Adipose tissue (tissue), 3 donors: ENCODE data around the gene CARD18. TPM values are rescaled to one million over a fixed set of nuclear protein-coding genes. Genes with fewer than 3 reads are reported as not detected.

Source experiments
- H3K27ac ChIP-seq: one replicate; pipeline ENCODE4 v1.5.1; 2013; ENCODE audit warnings: low read depth, low read length
- WGBS, 3 donors: extraction: QIAGEN DNeasy Blood & Tissue Kit; methylation state at CpG; one replicate each; pipeline ENCODE4 v1.1.7; 2013; 5-methylcytosine and 5-hydroxymethylcytosine counted together
- polyA plus RNA-seq, 3 donors: library from polyadenylated mRNA; stranded (reverse); fragments of 200-250 nt; gene quantifications; one replicate each; pipeline ENCODE4 v1.2.3, GENCODE V29; 2013
- donor health status: healthy with polysubstance abuse.
- donor health status: Bipolar disorder and iron deficiency.
- donor health status: healthy.

Gene CARD18
- not detected for polyA plus RNA-seq

GRCh38 chr11:105139669-105140068 lies at the start of gene CARD18:
CARD18 (minus strand) TSS chr11:105139769; CDS start chr11:105139726, 43 bp downstream.
- H3K27ac ChIP-seq, result no peak within 1 kb of the TSS
- WGBS, 3 donors, result 82 to 93% (median 84%) methylated on average over 2 of the region's 2 CpGs

- no peak overlapping the region for H3K27ac ChIP-seq
- WGBS, 3 donors, result 77 to 94% (median 87%) methylated on average over 1 of the region's 1 CpG
These were observed 44.4 kb upstream of the CARD18 start for GRCh38 chr11:105183987-105184386.

- H3K27ac ChIP-seq, result no peak overlapping the region
- 46 to 66% (median 51%) methylated on average over 3 of the region's 3 CpGs for WGBS, 3 donors
These were observed 43.9 kb upstream of the CARD18 start for GRCh38 chr11:105183426-105183825.

GRCh38 chr11:105181521-105181920 lies 42.0 kb upstream of the CARD18 start:
- no peak overlapping the region for H3K27ac ChIP-seq

GRCh38 chr11:105181100-105181499 lies 41.5 kb upstream of the CARD18 start:
- H3K27ac ChIP-seq, result no peak overlapping the region
- WGBS, 3 donors, result 3 to 43% (median 5%) methylated on average over 2 of the region's 2 CpGs

More at GRCh38 chr11:105181521-105181920, 42.0 kb upstream of the CARD18 start:
- 56 to 91% (median 62%) methylated on average over 1 of the region's 1 CpG for WGBS, 3 donors

- H3K27ac ChIP-seq, result no peak overlapping the region
- WGBS, 3 donors, result 30 to 78% (median 74%) methylated on average over 5 of the region's 5 CpGs
These were observed 40.1 kb upstream of the CARD18 start for GRCh38 chr11:105179542-105180278.

- H3K27ac ChIP-seq, result no peak overlapping the region
These were observed 38.1 kb upstream of the CARD18 start for GRCh38 chr11:105177658-105178057.

GRCh38 chr11:105168457-105168856 lies 28.9 kb upstream of the CARD18 start:
- no peak overlapping the region for H3K27ac ChIP-seq

- H3K27ac ChIP-seq, result no peak overlapping the region
- 94 to 98% (median 96%) methylated on average over 3 of the region's 3 CpGs for WGBS, 3 donors
These were observed 27.7 kb upstream of the CARD18 start for GRCh38 chr11:105167244-105167643.

- 89 to 91% (median 90%) methylated on average over 4 of the region's 4 CpGs for WGBS, 3 donors
- H3K27ac ChIP-seq, result no peak overlapping the region
These were observed 24.6 kb upstream of the CARD18 start for GRCh38 chr11:105164208-105164607.

- H3K27ac ChIP-seq, result no peak overlapping the region
- 2 to 77% (median 48%) methylated on average over 1 of the region's 1 CpG for WGBS, 3 donors
These were observed 22.9 kb upstream of the CARD18 start for GRCh38 chr11:105162506-105162905.

- no peak overlapping the region for H3K27ac ChIP-seq
- 66 to 95% (median 81%) methylated on average over 1 of the region's 1 CpG for WGBS, 3 donors
These were observed 18.9 kb upstream of the CARD18 start for GRCh38 chr11:105158436-105158835.

- WGBS, 3 donors, result 73 to 87% (median 81%) methylated on average over 4 of the region's 4 CpGs
- no peak overlapping the region for H3K27ac ChIP-seq
These were observed 17.2 kb upstream of the CARD18 start for GRCh38 chr11:105156720-105157119.

- H3K27ac ChIP-seq, result no peak overlapping the region
- WGBS, 3 donors, result 50 to 75% (median 66%) methylated on average over 2 of the region's 2 CpGs
These were observed 16.7 kb upstream of the CARD18 start for GRCh38 chr11:105156231-105156630.

GRCh38 chr11:105155679-105156078 lies 16.1 kb upstream of the CARD18 start:
- WGBS, 3 donors, result 72 to 89% (median 87%) methylated on average over 6 of the region's 6 CpGs
- no peak overlapping the region for H3K27ac ChIP-seq

- no peak overlapping the region for H3K27ac ChIP-seq
- 92 to 93% (median 93%) methylated on average over 11 of the region's 11 CpGs for WGBS, 3 donors
These were observed 13.8 kb upstream of the CARD18 start for GRCh38 chr11:105153392-105153791.

GRCh38 chr11:105152560-105152959 lies 13.0 kb upstream of the CARD18 start:
- H3K27ac ChIP-seq, result no peak overlapping the region
- WGBS, 3 donors, result 89 to 91% (median 90%) methylated on average over 5 of the region's 5 CpGs

- WGBS, 3 donors, result 81 to 84% (median 83%) methylated on average over 6 of the region's 6 CpGs
- H3K27ac ChIP-seq, result no peak overlapping the region
These were observed 12.5 kb upstream of the CARD18 start for GRCh38 chr11:105152021-105152512.

GRCh38 chr11:105149477-105149876 lies 9.9 kb upstream of the CARD18 start:
- no peak overlapping the region for H3K27ac ChIP-seq

GRCh38 chr11:105148241-105148640 lies 8.7 kb upstream of the CARD18 start:
- H3K27ac ChIP-seq, result no peak overlapping the region
- WGBS, 3 donors, result 79 to 89% (median 89%) methylated on average over 5 of the region's 5 CpGs
